Rectal smooth muscle tissue (tissue), 1 donor: ENCODE data around the gene NTNG1.
"Not testable (repeated sequence)": the region's sequence is repeated elsewhere in the genome, so short reads cannot be mapped to it uniquely, and the experiment has no call there.

Experiments
- H3K27ac ChIP-seq: one replicate; pipeline ENCODE4 v1.7.0; 2013; ENCODE audit warnings: low read depth, low read length, inconsistent platforms
- H3K27me3 ChIP-seq: one replicate; pipeline ENCODE4 v1.7.0; 2013; ENCODE audit warnings: low read length; ENCODE audit not compliant: control insufficient read depth, insufficient read depth
- H3K36me3 ChIP-seq: one replicate; pipeline ENCODE4 v1.7.0; 2013; ENCODE audit warnings: low read length; ENCODE audit not compliant: control insufficient read depth, insufficient read depth
- H3K4me1 ChIP-seq: one replicate; pipeline ENCODE4 v1.7.0; 2013; ENCODE audit warnings: low read length; ENCODE audit not compliant: control insufficient read depth, insufficient read depth
- H3K4me3 ChIP-seq: one replicate; pipeline ENCODE4 v1.7.0; 2013; ENCODE audit warnings: low read length
- H3K9ac ChIP-seq: one replicate; pipeline ENCODE4 v1.7.0; 2013; ENCODE audit warnings: low read length

Gene NTNG1

GRCh38 chr1:107151295-107151694 lies 10.5 kb downstream of the NTNG1 start:
- Histone ChIP-seq H3K4me3 (no peak overlapping the region), H3K27ac (no peak overlapping the region), H3K4me1 (no peaks in the 10 kb centered on the region), H3K27me3 (no peaks in the 10 kb centered on the region), H3K36me3 (no peaks in the 10 kb centered on the region), H3K9ac (no peak overlapping the region)

- Histone ChIP-seq H3K4me3 (no peak overlapping the region), H3K27ac (no peak overlapping the region), H3K4me1 (no peaks in the 10 kb centered on the region), H3K9ac (no peak overlapping the region), H3K36me3 (no peaks in the 10 kb centered on the region), H3K27me3 (no peaks in the 10 kb centered on the region)
These were observed 11.6 kb downstream of the NTNG1 start for GRCh38 chr1:107152395-107152794.

GRCh38 chr1:107153014-107153413 lies 12.2 kb downstream of the NTNG1 start:
- no peak overlapping the region for H3K9ac ChIP-seq
- H3K27me3 ChIP-seq = no peaks in the 10 kb centered on the region
- no peaks in the 10 kb centered on the region for H3K4me1 ChIP-seq

GRCh38 chr1:107158496-107158895 lies 17.7 kb downstream of the NTNG1 start:
- H3K27me3 ChIP-seq = no peaks in the 10 kb centered on the region
- H3K36me3 ChIP-seq = no peaks in the 10 kb centered on the region
- H3K4me3 ChIP-seq = no peak overlapping the region
- H3K27ac ChIP-seq = no peak overlapping the region
- H3K9ac ChIP-seq = no peak overlapping the region
- H3K4me1 ChIP-seq = no peaks in the 10 kb centered on the region

More at GRCh38 chr1:107153014-107153413, 12.2 kb downstream of the NTNG1 start:
- Histone ChIP-seq H3K27ac (no peak overlapping the region), H3K4me3 (no peak overlapping the region), H3K36me3 (no peaks in the 10 kb centered on the region)

GRCh38 chr1:107158991-107159390 lies 18.2 kb downstream of the NTNG1 start:
- Histone ChIP-seq H3K4me3 (no peak overlapping the region), H3K27me3 (no peaks in the 10 kb centered on the region), H3K36me3 (no peaks in the 10 kb centered on the region), H3K9ac (no peak overlapping the region), H3K27ac (no peak overlapping the region), H3K4me1 (no peaks in the 10 kb centered on the region)

GRCh38 chr1:107162745-107163144 lies 21.9 kb downstream of the NTNG1 start:
- Histone ChIP-seq H3K36me3 (no peaks in the 10 kb centered on the region), H3K4me1 (no peaks in the 10 kb centered on the region), H3K9ac (no peak overlapping the region), H3K27me3 (no peaks in the 10 kb centered on the region), H3K27ac (no peak overlapping the region), H3K4me3 (no peak overlapping the region)

GRCh38 chr1:107164901-107165300 lies 24.1 kb downstream of the NTNG1 start:
- not testable (repeated sequence) for H3K36me3 ChIP-seq, H3K9ac ChIP-seq, H3K4me1 ChIP-seq

GRCh38 chr1:107169615-107170014 lies 28.8 kb downstream of the NTNG1 start:
- Histone ChIP-seq H3K36me3 (no peaks in the 10 kb centered on the region), H3K4me3 (no peak overlapping the region), H3K9ac (no peak overlapping the region), H3K4me1 (no peaks in the 10 kb centered on the region), H3K27ac (no peak overlapping the region), H3K27me3 (no peaks in the 10 kb centered on the region)

More at GRCh38 chr1:107164901-107165300, 24.1 kb downstream of the NTNG1 start:
- not testable (repeated sequence) for H3K27me3 ChIP-seq, H3K4me3 ChIP-seq, H3K27ac ChIP-seq

GRCh38 chr1:107171333-107171732 lies 30.5 kb downstream of the NTNG1 start:
- Histone ChIP-seq H3K4me1 (no peaks in the 10 kb centered on the region), H3K4me3 (no peak overlapping the region), H3K36me3 (no peaks in the 10 kb centered on the region), H3K27me3 (no peaks in the 10 kb centered on the region), H3K9ac (no peak overlapping the region), H3K27ac (no peak overlapping the region)

GRCh38 chr1:107172450-107173170 lies 31.8 kb downstream of the NTNG1 start:
- Histone ChIP-seq H3K9ac (no peak overlapping the region), H3K4me3 (no peak overlapping the region), H3K27me3 (no peaks in the 10 kb centered on the region), H3K27ac (no peak overlapping the region), H3K36me3 (no peaks in the 10 kb centered on the region), H3K4me1 (no peaks in the 10 kb centered on the region)

- H3K9ac ChIP-seq = no peak overlapping the region
These were observed 34.5 kb downstream of the NTNG1 start for GRCh38 chr1:107175102-107175909.

GRCh38 chr1:107181253-107181969 lies 40.6 kb downstream of the NTNG1 start:
- no peak overlapping the region for H3K9ac ChIP-seq
- no peak overlapping the region for H3K4me3 ChIP-seq
- no peaks in the 10 kb centered on the region for H3K4me1 ChIP-seq

More at GRCh38 chr1:107175102-107175909, 34.5 kb downstream of the NTNG1 start:
- H3K4me3 ChIP-seq = no peak overlapping the region
- no peaks in the 10 kb centered on the region for H3K36me3 ChIP-seq
- H3K27me3 ChIP-seq = no peaks in the 10 kb centered on the region
- no peaks in the 10 kb centered on the region for H3K4me1 ChIP-seq
- H3K27ac ChIP-seq = no peak overlapping the region

More at GRCh38 chr1:107181253-107181969, 40.6 kb downstream of the NTNG1 start:
- Histone ChIP-seq H3K27ac (no peak overlapping the region), H3K36me3 (no peaks in the 10 kb centered on the region), H3K27me3 (no peaks in the 10 kb centered on the region)
